Ovary (tissue), 9 donors: Measurements from ENCODE around the gene SUSD2. TPM values are rescaled to one million over a fixed set of nuclear protein-coding genes. Genes with fewer than 3 reads are reported as not detected.

ENCODE experiments used
- DNase-seq, 5 donors: peaks; one replicate each; pipeline ENCODE4 v3.0.0-alpha.2; 2019 to 2020
- H3K27ac ChIP-seq, 2 donors: fragments of 200-600 bp; one replicate each; pipeline versions ENCODE4 v1.5.1 to v1.8.0; 2019 to 2022
- H3K27me3 ChIP-seq: fragments of 200-600 bp; one replicate; pipeline ENCODE4 v1.8.0; 2022
- H3K36me3 ChIP-seq: fragments of 200-600 bp; sonication (generic); one replicate; pipeline ENCODE4 v1.5.1; 2019
- H3K4me1 ChIP-seq: one replicate; pipeline ENCODE4 v1.8.1; 2013; ENCODE audit warnings: mild to moderate bottlenecking, moderate library complexity; ENCODE audit not compliant: insufficient read depth
- H3K4me3 ChIP-seq: fragments of 200-600 bp; sonication (generic); one replicate; pipeline ENCODE4 v1.5.1; 2017
- H3K9me3 ChIP-seq, 2 donors: fragments of 200-600 bp in 1 of 2; sonication (generic) in 1 of 2; one replicate each; pipeline versions ENCODE4 v1.5.1 to v1.8.1; 2013 to 2019; ENCODE audit warnings: mild to moderate bottlenecking in 1 of 2, moderate library complexity in 1 of 2
- EP300 ChIP-seq: sonication (generic); formaldehyde crosslinking; IDR thresholded peaks from one replicate; pipeline ENCODE4 v1.6.1; 2017; ENCODE audit warnings: antibody characterized with exemption
- POLR2A ChIP-seq: fragments of 450-650 bp; IDR thresholded peaks from one replicate; pipeline ENCODE4 v1.6.1; 2017; ENCODE audit warnings: antibody characterized with exemption, mild to moderate bottlenecking, moderate library complexity
- WGBS, 3 donors: extraction: QIAGEN DNeasy Blood & Tissue Kit in 1 of 3; methylation state at CpG; one replicate each; pipeline versions ENCODE4 v1.1.5 to v1.1.7; 2013 to 2017; 5-methylcytosine and 5-hydroxymethylcytosine counted together
- intact Hi-C, 4 donors: fragments of 100-400 bp; cut with DNase I; formaldehyde crosslinking; loops; one replicate each; pipeline versions ENCODE4 v1.11.0 to v1.15.1; 2022 to 2023
- polyA plus RNA-seq, 2 donors: library from polyadenylated mRNA; stranded (reverse); fragments of 200-250 nt in 1 of 2; fragments of 350-450 nt in 1 of 2; fragmentation: Illumina TruSeq in 1 of 2; extraction: RNeasy Lipid Tissue Mini Kit (QIAGEN cat#74804) in 1 of 2; gene quantifications; one replicate each; pipeline ENCODE4 v1.2.3, GENCODE V29; 2013 to 2014
- total RNA-seq, 7 donors: library from RNA; depleted of rRNA in 2 of 7; stranded (reverse); fragments of >200 nt in 2 of 7; fragmentation: NEBNext Ultra II Directional in 3 of 7; extraction: Animal tissue kit (Norgen Biotek cat#: 25700) in 3 of 7; gene quantifications; one replicate each; pipeline versions ENCODE4 v1.1.0 to v1.2.4, GENCODE V29; 2016 to 2023
- TF ChIP-seq, protein P1 (sequence below), 3 donors: fragments of 450-650 bp in 2 of 3; fragments of 200-600 bp in 1 of 3; IDR thresholded peaks; one replicate each; pipeline versions ENCODE4 v1.5.1 to v1.8.0; 2016 to 2022; ENCODE audit warnings: antibody characterized with exemption in 3 of 3, mild to moderate bottlenecking in 1 of 3
- donor health status: DM: no; HTN: no; CAD: no; lungs with moderate emphysema.
- donor health status: DM: no; HTN: no; CAD: no.
- donor health status: Bipolar disorder and iron deficiency.
- donor health status: DM: yes; HTN: yes; CAD: no.
- donor health status: DM: no; HTN: no; CAD: no.
- donor health status: DM: yes; HTN: yes; CAD: no.

Gene SUSD2
- total and polyA plus RNA-seq, 9 donors: 0.45 to 4.1 (median 2.6) TPM

DNA sequence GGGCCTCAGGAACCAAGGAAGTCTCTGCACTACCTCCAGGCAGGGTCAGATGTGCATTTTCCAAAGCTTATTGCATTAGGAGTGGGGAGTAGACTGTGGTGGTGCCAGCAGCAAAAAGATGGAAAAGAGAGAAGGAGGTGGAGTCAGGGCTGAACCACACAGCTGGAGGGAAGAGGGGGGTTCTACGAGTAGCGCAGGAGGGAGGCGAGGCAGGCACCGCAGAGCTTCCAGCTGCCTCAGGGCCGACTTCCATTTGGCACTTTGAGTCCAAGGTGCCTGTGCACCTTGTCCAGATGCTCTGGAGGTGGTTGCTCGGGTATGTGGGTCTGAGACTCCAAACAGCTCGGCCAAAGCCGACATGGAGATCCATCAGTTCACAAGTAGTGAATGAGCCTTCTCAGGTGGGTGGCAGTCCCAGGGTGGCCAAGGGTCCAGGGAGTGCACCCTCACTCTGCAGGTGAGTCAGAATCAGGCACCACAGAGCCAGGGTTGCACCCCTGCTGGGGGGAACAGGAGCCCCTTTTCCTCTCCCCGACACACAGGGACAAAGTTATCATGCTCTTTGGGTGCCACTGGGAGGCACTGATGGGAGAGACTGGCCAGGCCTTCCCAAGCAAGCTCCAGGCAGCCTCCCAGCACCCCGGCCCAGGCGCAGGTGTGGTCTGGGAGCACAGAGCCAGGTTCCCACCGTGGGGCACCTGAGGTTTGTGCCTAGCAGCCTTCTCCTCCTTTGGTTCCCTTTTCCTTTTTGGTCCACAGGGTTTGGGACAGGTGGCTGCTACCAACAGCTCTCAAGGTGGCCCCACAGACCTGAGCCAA is 33.4 kb downstream of the SUSD2 start:
- Histone ChIP-seq H3K27me3 (no peaks in the 10 kb centered on the region), H3K4me3 (no peak overlapping the region), H3K4me1 (no peaks in the 10 kb centered on the region), H3K9me3 (no peaks in the 10 kb centered on the region), H3K27ac (no peak overlapping the region), H3K36me3 (no peaks in the 10 kb centered on the region)
- intact Hi-C loops: no loop called here
- no peak for DNase-seq
- WGBS, 3 donors: 72 to 77% (median 73%) methylated on average over 12 of the region's 12 CpGs
- TF ChIP-seq EP300 (no peak), POLR2A (no peak)
- TF ChIP-seq, protein P1, sequence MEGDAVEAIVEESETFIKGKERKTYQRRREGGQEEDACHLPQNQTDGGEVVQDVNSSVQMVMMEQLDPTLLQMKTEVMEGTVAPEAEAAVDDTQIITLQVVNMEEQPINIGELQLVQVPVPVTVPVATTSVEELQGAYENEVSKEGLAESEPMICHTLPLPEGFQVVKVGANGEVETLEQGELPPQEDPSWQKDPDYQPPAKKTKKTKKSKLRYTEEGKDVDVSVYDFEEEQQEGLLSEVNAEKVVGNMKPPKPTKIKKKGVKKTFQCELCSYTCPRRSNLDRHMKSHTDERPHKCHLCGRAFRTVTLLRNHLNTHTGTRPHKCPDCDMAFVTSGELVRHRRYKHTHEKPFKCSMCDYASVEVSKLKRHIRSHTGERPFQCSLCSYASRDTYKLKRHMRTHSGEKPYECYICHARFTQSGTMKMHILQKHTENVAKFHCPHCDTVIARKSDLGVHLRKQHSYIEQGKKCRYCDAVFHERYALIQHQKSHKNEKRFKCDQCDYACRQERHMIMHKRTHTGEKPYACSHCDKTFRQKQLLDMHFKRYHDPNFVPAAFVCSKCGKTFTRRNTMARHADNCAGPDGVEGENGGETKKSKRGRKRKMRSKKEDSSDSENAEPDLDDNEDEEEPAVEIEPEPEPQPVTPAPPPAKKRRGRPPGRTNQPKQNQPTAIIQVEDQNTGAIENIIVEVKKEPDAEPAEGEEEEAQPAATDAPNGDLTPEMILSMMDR (IDR thresholded peaks at IDR 0.05): no peak

DNA sequence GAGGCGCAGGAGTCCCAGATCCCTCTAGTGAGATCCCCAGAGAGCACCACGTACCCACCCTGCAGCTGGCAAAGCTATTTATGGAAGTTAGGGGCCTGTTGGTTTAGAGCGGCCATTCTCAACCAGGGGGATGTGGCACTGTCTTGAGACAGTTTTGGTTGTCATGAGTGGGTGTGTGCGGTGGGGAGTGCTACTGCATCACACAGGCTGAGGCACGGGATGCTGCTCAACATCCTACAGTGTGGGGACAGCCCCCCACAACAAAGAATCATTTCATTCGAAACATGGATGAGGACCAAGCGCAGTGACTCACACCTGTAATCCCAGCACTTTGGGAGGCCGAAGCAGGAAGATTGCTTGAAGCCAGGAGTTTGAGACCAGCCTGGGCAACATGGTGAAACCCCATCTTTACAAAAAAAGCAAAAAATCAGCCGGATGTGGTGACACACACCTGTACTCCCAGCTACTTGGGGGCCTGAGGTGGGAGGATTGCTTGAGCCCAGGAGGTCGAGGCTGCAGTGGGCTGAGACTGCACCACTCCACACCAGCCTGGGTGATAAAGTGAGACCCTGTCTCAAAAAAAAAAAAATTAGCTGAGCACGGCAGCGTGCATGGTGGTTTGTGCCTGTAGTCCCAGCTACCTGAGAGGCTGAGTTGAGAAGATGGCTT is 35.4 kb downstream of the SUSD2 start:
- no peaks in the 10 kb centered on the region for H3K4me1 ChIP-seq
- intact Hi-C loops: no loop called here
- no peak for TF ChIP-seq POLR2A
- no peak for TF ChIP-seq EP300
- TF ChIP-seq, protein P1 (IDR thresholded peaks at IDR 0.05): no peak
- H3K27me3 ChIP-seq: no peaks in the 10 kb centered on the region
- H3K9me3 ChIP-seq: no peaks in the 10 kb centered on the region
- H3K36me3 ChIP-seq: no peaks in the 10 kb centered on the region
- 87 to 91% (median 89%) methylated on average over 12 of the region's 12 CpGs for WGBS, 3 donors
- no peak overlapping the region for H3K27ac ChIP-seq
- no peak for DNase-seq
- no peak overlapping the region for H3K4me3 ChIP-seq

DNA sequence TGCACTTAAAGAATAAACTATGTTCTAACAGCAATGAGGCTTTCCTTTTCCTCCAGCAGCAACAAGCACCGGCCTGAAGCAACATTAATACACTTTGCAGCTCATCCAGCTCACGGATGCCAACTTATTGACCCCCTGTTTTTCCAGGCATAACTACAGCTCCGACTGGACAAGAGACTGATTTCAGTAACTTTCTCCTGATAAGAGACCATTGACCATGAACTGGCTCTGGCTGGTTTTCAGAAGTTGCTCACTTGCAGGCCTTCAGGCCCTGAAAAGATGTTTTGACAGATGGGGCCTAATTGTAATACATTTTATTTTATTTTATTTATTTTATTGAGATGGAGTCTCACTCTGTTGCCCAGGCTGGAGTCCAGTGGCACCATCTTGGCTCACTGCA is 36.1 kb downstream of the SUSD2 start:
- Histone ChIP-seq H3K4me3 (no peak overlapping the region), H3K9me3 (no peaks in the 10 kb centered on the region), H3K27ac (no peak overlapping the region), H3K27me3 (no peaks in the 10 kb centered on the region), H3K4me1 (no peaks in the 10 kb centered on the region), H3K36me3 (no peaks in the 10 kb centered on the region)
- WGBS, 3 donors: 16 to 37% (median 33%) methylated on average over 3 of the region's 3 CpGs
- DNase-seq: no peak
- TF ChIP-seq POLR2A (no peak), EP300 (no peak)
- TF ChIP-seq, protein P1 (IDR thresholded peaks at IDR 0.05): no peak
- intact Hi-C loops: no loop called here

DNA sequence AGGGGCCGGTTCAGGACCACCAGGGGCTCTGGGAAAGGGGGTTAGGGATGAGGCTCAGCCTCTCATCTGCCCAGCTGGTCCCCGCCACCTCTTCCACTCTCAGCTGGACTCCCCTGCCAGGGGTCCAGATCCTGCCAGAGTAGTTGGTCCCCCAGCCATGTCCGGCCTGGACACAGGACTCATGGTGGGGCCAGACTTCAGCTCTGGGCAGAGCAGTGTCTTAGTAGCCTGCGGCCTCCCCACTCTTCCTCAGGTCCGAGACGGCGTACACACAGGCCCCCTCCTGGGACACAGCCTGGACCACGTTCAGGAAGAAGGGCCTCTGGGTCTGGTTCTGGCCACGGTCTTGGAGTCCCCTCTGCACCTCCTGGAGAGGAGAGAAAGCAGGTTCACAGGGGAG is 38.5 kb downstream of the SUSD2 start:
- H3K36me3 ChIP-seq: no peaks in the 10 kb centered on the region
- H3K4me1 ChIP-seq: no peaks in the 10 kb centered on the region
- TF ChIP-seq EP300 (no peak), POLR2A (no peak)
- TF ChIP-seq, protein P1 (IDR thresholded peaks at IDR 0.05): no peak
- WGBS, 3 donors: 90 to 94% (median 90%) methylated on average over 9 of the region's 9 CpGs
- no peak overlapping the region for H3K27ac ChIP-seq
- no peak overlapping the region for H3K4me3 ChIP-seq
- no peaks in the 10 kb centered on the region for H3K27me3 ChIP-seq
- peaks cover 0 to 4% of the 10 kb centered on the region in 2 donors for H3K9me3 ChIP-seq
- DNase-seq: no peak
- intact Hi-C loops: no loop called here
